Fibroblast of villous mesenchyme (primary cell): Measurements from ENCODE around the gene SSH2. TPM values are rescaled to one million over a fixed set of nuclear protein-coding genes. Genes with fewer than 3 reads are reported as not detected.
"Not testable (repeated sequence)": the region's sequence is repeated elsewhere in the genome, so short reads cannot be mapped to it uniquely, and the experiment has no call there.

Source experiments
- DNase-seq: peaks from one replicate; pipeline ENCODE4 v3.0.0-alpha.2; 2010; ENCODE audit warnings: low read depth
- H3K4me3 ChIP-seq: 2 replicates; pipeline ENCODE4 v1.5.1; 2011; ENCODE audit warnings: low read depth, mild to moderate bottlenecking, low read length
- total RNA-seq: library from RNA; depleted of rRNA; stranded (reverse); fragments of >200 nt; gene quantifications from 2 replicates; pipeline ENCODE4 v1.2.3, GENCODE V29; 2012
- TF ChIP-seq, protein P1 (sequence below): IDR thresholded peaks from 2 replicates; pipeline ENCODE4 v1.5.1; 2012; ENCODE audit warnings: low read depth, mild to moderate bottlenecking, low read length; ENCODE audit not compliant: insufficient read depth

The SSH2 gene
- total RNA-seq, 1 donor, result 19.0 TPM

DNA sequence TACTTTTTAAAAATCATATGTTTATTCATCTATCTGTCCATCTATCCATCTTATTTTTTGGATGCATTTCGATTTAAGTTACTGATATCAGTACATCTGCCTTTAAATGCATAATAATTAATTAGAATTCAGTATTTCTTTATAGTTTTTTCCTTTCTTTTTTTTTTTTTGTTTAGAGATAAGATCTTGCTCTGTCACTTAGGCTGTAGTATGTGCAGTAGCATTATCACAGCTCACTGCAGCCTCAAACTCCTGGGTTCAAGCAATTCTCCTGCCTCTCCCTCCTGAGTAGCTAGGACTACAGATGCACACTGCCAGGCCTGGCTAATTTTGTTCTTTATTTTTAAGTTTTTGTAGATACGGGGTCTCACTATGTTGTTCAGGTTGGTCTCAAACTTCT is 133.4 kb downstream of the SSH2 start:
- H3K4me3 ChIP-seq, result no peak overlapping the region
- DNase-seq, result no peak
- TF ChIP-seq, protein P1, sequence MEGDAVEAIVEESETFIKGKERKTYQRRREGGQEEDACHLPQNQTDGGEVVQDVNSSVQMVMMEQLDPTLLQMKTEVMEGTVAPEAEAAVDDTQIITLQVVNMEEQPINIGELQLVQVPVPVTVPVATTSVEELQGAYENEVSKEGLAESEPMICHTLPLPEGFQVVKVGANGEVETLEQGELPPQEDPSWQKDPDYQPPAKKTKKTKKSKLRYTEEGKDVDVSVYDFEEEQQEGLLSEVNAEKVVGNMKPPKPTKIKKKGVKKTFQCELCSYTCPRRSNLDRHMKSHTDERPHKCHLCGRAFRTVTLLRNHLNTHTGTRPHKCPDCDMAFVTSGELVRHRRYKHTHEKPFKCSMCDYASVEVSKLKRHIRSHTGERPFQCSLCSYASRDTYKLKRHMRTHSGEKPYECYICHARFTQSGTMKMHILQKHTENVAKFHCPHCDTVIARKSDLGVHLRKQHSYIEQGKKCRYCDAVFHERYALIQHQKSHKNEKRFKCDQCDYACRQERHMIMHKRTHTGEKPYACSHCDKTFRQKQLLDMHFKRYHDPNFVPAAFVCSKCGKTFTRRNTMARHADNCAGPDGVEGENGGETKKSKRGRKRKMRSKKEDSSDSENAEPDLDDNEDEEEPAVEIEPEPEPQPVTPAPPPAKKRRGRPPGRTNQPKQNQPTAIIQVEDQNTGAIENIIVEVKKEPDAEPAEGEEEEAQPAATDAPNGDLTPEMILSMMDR, result no peak

DNA sequence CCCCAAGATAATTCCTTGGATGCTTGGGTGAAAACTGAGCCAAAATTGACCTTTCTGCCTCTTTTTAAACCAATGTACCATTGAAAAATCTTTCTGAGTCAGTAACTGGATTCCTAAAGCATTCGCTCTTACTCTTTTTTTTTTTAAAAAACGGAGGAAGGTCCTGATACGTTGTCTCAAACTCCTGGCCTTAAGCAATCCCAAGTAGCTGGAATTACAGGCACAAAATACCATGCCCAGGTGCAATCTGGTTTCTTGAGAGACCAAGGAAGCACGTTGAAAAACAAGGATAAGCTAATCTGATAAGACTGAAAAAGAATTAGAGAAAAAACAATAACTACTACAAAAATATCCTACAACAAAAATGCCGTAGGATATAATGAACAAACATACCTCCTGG is 136.5 kb downstream of the SSH2 start:
- no peak for DNase-seq
- no peak overlapping the region for H3K4me3 ChIP-seq
- TF ChIP-seq, protein P1, result no peak

DNA sequence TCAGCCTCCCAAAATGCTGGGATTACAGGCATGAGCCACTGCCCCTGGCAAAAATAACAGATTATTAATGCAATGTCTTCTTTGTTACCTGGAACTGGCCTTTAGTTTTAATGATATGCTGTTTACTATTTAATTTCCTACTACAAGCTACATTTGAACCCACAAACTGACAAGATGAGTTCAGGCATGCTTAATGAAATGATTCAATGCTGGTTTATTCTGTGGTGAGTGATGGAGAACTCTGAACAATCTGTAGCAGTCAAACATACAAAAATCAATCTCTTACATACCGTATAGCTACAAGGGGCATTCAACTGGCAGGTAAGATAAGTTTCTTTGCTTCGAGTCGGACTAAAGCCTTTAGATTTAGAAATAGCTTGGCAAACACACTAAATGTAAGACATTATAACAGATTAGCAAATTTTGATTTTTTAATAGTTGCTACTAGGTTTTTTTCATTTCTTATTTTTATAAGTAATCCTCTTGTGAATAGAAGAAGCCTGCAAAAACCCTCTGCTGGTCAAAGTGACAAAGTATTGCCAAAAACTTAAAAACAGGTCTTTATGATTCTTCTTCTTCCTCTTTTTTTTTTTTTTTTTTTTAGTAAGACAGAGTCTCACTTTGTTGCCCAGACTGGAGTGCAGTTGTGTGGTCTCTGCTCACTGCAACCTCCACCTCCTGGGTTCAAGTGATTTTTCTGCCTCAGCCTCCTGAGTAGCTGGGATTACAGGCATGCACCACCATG is 138.5 kb downstream of the SSH2 start:
- DNase-seq, result no peak
- TF ChIP-seq, protein P1, result no peak
- H3K4me3 ChIP-seq, result no peak overlapping the region

DNA sequence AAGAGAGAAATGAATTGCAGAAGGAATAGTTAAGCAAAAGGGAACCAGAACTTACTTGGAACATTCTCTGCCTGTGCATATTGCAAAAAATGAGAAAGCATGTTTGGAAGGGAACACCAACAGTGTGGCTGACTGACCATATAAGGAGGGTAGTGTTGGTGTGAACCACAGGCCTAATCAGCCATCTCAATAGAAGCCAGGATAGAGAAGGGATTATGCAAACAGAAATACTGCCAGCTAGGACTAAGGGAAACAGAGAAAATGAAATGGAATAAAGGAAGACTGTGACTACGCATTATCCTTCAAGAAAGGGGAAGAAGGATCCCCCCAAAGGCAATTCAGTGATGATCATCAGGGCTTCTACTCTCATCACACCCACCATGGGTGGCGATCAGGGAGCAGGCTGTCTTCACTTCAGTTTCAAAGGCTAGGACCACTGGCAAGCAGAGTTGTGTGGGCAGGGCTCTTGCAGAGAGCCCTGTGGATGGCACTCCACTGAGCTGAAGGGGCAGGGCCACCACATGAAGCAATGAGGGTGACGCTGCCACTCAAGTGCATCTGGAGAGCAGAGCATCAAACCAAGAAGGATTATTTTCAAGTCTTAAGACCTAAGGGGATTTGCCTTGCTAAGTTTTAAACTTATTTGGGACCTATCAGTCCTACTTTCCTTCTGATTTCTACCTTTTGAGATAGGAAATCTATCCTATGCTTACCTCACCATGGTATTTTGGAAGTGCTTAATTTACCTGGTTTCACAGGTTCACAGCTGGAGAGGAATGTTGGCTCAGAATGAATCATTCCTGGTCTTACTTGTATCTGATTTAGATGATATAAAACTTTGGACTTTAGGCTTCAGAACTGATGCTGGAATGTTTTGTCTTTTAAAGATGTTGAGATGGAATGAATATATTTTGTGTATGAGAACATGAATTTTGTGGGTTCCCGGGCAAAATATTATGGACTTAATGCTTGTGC is 140.5 kb downstream of the SSH2 start:
- DNase-seq, result peak; percentile 18
- no peak overlapping the region for H3K4me3 ChIP-seq
- TF ChIP-seq, protein P1, result no peak

DNA sequence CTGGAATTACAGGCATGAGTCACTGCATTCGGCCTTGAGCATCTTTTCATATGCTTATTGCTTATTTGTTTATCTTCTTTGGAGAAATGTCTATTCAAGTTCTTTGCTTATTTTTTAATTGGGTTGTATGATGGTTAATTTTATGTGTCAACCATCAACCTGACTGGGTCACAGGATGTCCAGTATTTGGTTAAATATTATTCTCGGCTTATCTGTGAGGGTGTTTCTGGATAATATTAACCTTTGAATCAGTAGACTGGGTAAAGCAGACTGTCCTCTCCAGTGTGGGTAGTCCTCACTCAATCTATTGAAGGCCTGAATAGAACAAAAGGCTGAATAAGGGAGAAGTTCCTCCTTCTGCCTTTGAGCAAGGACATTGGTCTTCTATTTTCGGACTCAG is 142.0 kb downstream of the SSH2 start:
- DNase-seq, result no peak
- TF ChIP-seq, protein P1, result no peak
- H3K4me3 ChIP-seq, result no peak overlapping the region

DNA sequence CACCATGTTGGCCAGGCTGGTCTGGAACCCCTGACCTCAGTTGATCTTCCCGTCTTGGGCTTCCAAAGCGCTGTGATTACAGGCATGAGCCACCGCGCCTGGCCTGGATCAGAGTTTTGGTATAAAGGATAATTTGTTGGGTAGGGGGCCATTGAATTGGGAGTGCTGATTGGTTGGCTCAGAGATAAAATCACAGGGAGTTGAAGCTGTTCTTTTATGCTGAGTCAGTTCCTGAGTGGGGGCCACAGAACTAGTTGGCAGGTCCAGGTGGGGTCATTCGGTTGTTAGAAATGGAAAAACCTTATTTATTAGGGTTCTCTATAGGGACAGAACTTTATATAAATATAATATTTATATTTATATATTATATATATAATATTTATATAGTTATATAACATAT is 147.1 kb downstream of the SSH2 start:
- DNase-seq, result no peak
- TF ChIP-seq, protein P1, result no peak
- H3K4me3 ChIP-seq, result no peak overlapping the region

DNA sequence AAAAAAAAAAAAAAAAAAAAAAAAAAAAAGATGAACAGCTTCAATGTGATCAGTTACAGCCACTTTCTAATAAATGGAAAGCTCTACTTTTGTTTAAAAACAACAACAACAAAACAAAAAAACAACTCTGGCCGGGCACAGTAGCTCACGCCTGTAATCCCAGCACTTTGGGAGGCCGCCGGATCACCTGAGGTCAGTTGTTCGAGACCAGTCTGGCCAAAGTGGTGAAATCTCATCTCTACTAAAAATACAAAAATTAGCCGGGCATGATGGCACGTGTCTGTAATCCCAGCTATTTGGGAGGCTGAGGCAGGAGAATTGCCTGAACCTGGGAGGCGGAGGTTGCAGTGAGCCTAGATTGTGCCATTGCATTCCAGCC is 150.2 kb downstream of the SSH2 start:
- not testable (repeated sequence) for DNase-seq, H3K4me3 ChIP-seq
